ENCODE data around the gene STRIP1. TPM values are rescaled to one million over a fixed set of nuclear protein-coding genes. Genes with fewer than 3 reads are reported as not detected.

The STRIP1 gene
- total and polyA plus RNA-seq, 2 of the 8 experiments (the other 6 are each of a cell fraction or from before 2014, with no cell fraction given): 21.3 to 45.6 TPM

GRCh38 chr1:110035236-110035752 lies 870 bp downstream of the STRIP1 start (continued):
- no peak for TF ChIP-seq RXRA (IDR thresholded peaks at IDR 0.05; ENCODE audit: insufficient read depth, low read depth, low read length)
